ENCODE data around the gene USP6NL.

- TF ChIP-seq POLR2AphosphoS5 (IDR thresholded peaks at IDR 0.05) (no peak), POLR2A (IDR thresholded peaks at IDR 0.05) (no peak)
These were observed 861 bp upstream of the USP6NL start for GRCh38 chr10:11612021-11613001.
